Smooth muscle cell (in vitro differentiated cells): ENCODE results near the gene UXT. TPM values are rescaled to one million over a fixed set of nuclear protein-coding genes. Genes with fewer than 3 reads are reported as not detected.
A peak's percentile ranks its signal among the peaks of the same experiment; 100 is the strongest.

Experiments
- DNase-seq: peaks from one replicate; lab custom pipeline; 2025; ENCODE audit not compliant: unreplicated experiment; lab: John Stamatoyannopoulos, UW
- H2AFZ ChIP-seq: fragments of 200-600 bp; sonication (generic); 2 replicates; pipeline ENCODE4 v1.6.0; 2016; ENCODE audit warnings: antibody characterized with exemption, low read depth, mild to moderate bottlenecking
- H3F3A ChIP-seq: fragments of 200-600 bp; sonication (generic); 2 replicates; pipeline ENCODE4 v1.6.0; 2017; ENCODE audit warnings: antibody characterized with exemption, low read depth
- H3K27ac ChIP-seq: fragments of 200-600 bp; sonication (generic); 2 replicates; pipeline ENCODE4 v1.5.1; 2016; ENCODE audit warnings: low read depth, mild to moderate bottlenecking
- H3K27me3 ChIP-seq: fragments of 200-600 bp; sonication (generic); 2 replicates; pipeline ENCODE4 v1.6.1; 2016; ENCODE audit warnings: low read depth, mild to moderate bottlenecking
- H3K36me3 ChIP-seq: fragments of 200-600 bp; sonication (generic); 2 replicates; pipeline ENCODE4 v1.5.1; 2016; ENCODE audit warnings: low read depth
- H3K4me1 ChIP-seq: fragments of 200-600 bp; sonication (generic); 2 replicates; pipeline ENCODE4 v1.5.1; 2016; ENCODE audit warnings: low read depth
- H3K4me2 ChIP-seq: fragments of 200-600 bp; sonication (generic); 2 replicates; pipeline ENCODE4 v1.6.0; 2016; ENCODE audit warnings: mild to moderate bottlenecking
- H3K4me3 ChIP-seq: fragments of 200-600 bp; sonication (generic); 2 replicates; pipeline ENCODE4 v1.5.1; 2016; ENCODE audit warnings: mild to moderate bottlenecking
- H3K79me2 ChIP-seq: fragments of 200-600 bp; sonication (generic); 2 replicates; pipeline ENCODE4 v1.6.0; 2016; ENCODE audit warnings: low read depth, mild to moderate bottlenecking
- H3K9ac ChIP-seq: fragments of 200-600 bp; sonication (generic); 2 replicates; pipeline ENCODE4 v1.6.0; 2016; ENCODE audit warnings: low read depth
- H3K9me3 ChIP-seq: fragments of 200-600 bp; sonication (generic); replicated peaks from 2 replicates; pipeline ENCODE4 v1.5.1; 2016; ENCODE audit warnings: low read depth
- H4K20me1 ChIP-seq: fragments of 200-600 bp; sonication (generic); 2 replicates; pipeline ENCODE4 v1.6.0; 2016; ENCODE audit warnings: low read depth
- WGBS: methylation state at CpG from one replicate; pipeline ENCODE4 v1.1.7; 2016; ENCODE audit warnings: low lambda C conversion rate; 5-methylcytosine and 5-hydroxymethylcytosine counted together
- polyA plus RNA-seq: library from polyadenylated mRNA; unstranded; fragments of >200 nt; fragmentation: Nextera tagmentation; extraction: Ambion mirVana; gene quantifications from 2 replicates; pipeline ENCODE4 v1.2.1, GENCODE V29; 2016
- total RNA-seq: library from RNA; depleted of rRNA; stranded (reverse); fragments of >200 nt; gene quantifications from 2 replicates; pipeline ENCODE4 v1.2.3, GENCODE V29; 2014
- TF ChIP-seq, protein P1 (sequence below): fragments of 200-600 bp; sonication (generic); IDR thresholded peaks from 2 replicates; pipeline ENCODE4 v1.5.1; 2017; ENCODE audit warnings: borderline replicate concordance, mild to moderate bottlenecking, antibody characterized with exemption; ENCODE audit not compliant: insufficient read depth, poor library complexity, severe bottlenecking

UXT gene
- total and polyA plus RNA-seq, 2 experiments from 2014 or later: 204 to 230 TPM

DNA sequence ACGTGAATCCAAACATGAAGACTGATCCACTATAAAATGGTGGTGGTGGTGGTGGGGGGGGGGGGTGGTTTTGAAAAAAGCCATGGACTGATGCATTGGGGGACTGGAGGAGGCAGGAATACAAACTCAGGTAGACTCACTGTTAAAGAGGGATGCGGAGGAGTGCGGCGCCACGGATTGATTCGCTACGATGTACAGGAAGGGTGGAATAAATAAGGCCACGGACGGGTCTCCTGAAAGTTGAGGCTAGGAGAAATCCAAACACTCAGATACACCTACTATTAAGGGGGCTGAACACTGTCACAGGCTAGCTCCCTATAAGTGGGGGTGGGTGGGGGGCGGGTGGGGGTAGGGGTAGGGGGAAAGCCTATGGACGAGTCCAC lies 9.2 kb downstream of the UXT start:
- H4K20me1 ChIP-seq: peaks cover 6% of the 10 kb centered on the region
- no peaks in the 10 kb centered on the region for H3F3A ChIP-seq
- H3K4me3 ChIP-seq: peak overlapping the region; percentile 58
- no peaks in the 10 kb centered on the region for H3K9me3 ChIP-seq
- H3K36me3 ChIP-seq: no peaks in the 10 kb centered on the region
- peak overlapping the region; percentile 83 for H3K4me2 ChIP-seq
- WGBS: 46% methylated on average over 9 of the region's 11 CpGs
- no peak overlapping the region for H2AFZ ChIP-seq
- peak overlapping the region; percentile 77 for H3K27ac ChIP-seq
- peak overlapping the region; percentile 84 for H3K9ac ChIP-seq
- H3K79me2 ChIP-seq: peaks cover 12% of the 10 kb centered on the region
- DNase-seq: no peak
- TF ChIP-seq, protein P1, sequence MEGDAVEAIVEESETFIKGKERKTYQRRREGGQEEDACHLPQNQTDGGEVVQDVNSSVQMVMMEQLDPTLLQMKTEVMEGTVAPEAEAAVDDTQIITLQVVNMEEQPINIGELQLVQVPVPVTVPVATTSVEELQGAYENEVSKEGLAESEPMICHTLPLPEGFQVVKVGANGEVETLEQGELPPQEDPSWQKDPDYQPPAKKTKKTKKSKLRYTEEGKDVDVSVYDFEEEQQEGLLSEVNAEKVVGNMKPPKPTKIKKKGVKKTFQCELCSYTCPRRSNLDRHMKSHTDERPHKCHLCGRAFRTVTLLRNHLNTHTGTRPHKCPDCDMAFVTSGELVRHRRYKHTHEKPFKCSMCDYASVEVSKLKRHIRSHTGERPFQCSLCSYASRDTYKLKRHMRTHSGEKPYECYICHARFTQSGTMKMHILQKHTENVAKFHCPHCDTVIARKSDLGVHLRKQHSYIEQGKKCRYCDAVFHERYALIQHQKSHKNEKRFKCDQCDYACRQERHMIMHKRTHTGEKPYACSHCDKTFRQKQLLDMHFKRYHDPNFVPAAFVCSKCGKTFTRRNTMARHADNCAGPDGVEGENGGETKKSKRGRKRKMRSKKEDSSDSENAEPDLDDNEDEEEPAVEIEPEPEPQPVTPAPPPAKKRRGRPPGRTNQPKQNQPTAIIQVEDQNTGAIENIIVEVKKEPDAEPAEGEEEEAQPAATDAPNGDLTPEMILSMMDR: no peak
- no peaks in the 10 kb centered on the region for H3K4me1 ChIP-seq
- H3K27me3 ChIP-seq: no peaks in the 10 kb centered on the region

DNA sequence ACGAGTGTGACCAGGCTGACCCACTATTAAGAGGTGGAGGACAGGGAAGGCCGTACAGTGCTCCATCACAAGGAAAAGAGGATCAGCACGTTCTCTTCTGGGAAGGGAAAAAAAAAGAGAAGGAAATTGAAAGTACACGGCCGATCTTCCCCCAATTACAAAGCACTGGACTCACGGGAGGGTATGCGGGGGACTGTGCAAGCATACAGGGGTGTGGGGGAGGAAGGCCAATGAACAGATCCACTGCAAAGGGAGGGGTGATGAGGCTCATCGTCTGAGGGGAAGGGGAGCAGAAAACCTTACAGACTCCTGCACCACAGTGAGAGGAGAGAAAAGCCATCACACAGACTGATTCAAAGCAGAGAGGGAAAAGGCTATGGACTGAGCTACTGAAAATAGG lies 9.7 kb downstream of the UXT start:
- peak overlapping the region; percentile 83 for H3K4me2 ChIP-seq
- H3K36me3 ChIP-seq: no peaks in the 10 kb centered on the region
- WGBS: 69% methylated on average over 8 of the region's 8 CpGs
- no peaks in the 10 kb centered on the region for H3F3A ChIP-seq
- no peaks in the 10 kb centered on the region for H3K9me3 ChIP-seq
- peaks cover 12% of the 10 kb centered on the region for H3K79me2 ChIP-seq
- H3K9ac ChIP-seq: peak overlapping the region; percentile 34
- no peaks in the 10 kb centered on the region for H3K27me3 ChIP-seq
- H2AFZ ChIP-seq: no peak overlapping the region
- TF ChIP-seq, protein P1: no peak
- no peaks in the 10 kb centered on the region for H3K4me1 ChIP-seq
- DNase-seq: no peak
- peaks cover 9% of the 10 kb centered on the region for H4K20me1 ChIP-seq
- H3K27ac ChIP-seq: no peak overlapping the region
- H3K4me3 ChIP-seq: peak overlapping the region; percentile 58

DNA sequence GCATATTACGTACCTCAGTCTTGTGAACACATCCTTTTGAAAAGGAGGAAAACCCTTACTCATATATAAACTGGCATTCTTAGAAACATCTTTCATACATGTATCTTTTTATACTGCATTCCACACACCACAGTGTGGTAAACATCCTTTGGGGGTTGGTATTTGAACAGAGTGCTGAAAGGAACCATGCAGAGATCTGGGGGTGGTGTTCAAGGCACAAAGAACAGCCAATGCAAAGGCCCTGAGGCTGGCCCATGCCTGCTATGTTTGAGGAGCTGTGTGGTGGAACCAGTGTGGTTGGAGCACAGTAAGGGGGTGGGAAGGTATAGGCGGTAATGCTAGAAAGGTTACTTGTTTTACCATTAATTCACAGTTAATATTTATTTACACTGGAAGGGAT lies 10.6 kb downstream of the UXT start:
- WGBS: 91% methylated on average over 2 of the region's 2 CpGs
- DNase-seq: no peak
- H3K27ac ChIP-seq: no peak overlapping the region
- peak overlapping the region; percentile 6 for H3K4me3 ChIP-seq
- H2AFZ ChIP-seq: no peak overlapping the region
- H3K4me2 ChIP-seq: peak overlapping the region; percentile 83
- no peak overlapping the region for H3K9ac ChIP-seq
- H3K79me2 ChIP-seq: peaks cover 15% of the 10 kb centered on the region
- H3K9me3 ChIP-seq: no peaks in the 10 kb centered on the region
- peaks cover 17% of the 10 kb centered on the region for H4K20me1 ChIP-seq
- H3K27me3 ChIP-seq: no peaks in the 10 kb centered on the region
- no peaks in the 10 kb centered on the region for H3K36me3 ChIP-seq
- H3K4me1 ChIP-seq: no peaks in the 10 kb centered on the region
- TF ChIP-seq, protein P1: no peak
- no peaks in the 10 kb centered on the region for H3F3A ChIP-seq

DNA sequence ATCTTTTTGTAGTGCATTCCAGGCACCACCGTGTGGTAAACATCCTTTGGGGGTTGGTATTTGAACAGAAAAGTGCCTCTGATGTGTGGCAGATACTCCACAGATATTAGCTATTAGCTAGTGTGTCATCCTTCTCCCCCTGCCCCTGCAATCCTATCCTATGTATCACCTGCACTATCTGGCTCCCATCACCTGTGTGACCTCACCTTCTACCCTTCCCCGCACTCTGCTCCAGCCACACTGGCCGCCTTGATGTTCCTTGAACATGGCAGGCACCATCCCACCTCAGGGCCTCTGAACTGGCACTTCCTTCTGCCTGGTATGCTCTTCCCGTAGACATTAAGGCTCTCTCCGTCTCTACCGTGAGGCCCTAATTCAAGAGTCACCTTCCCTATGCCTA lies 12.3 kb downstream of the UXT start:
- peaks cover 15% of the 10 kb centered on the region for H3K79me2 ChIP-seq

More for the DNA sequence above, 12.3 kb downstream of the UXT start:
- DNase-seq: no peak
- no peak overlapping the region for H3K4me3 ChIP-seq
- H3K4me2 ChIP-seq: no peak overlapping the region
- no peaks in the 10 kb centered on the region for H3K27me3 ChIP-seq
- TF ChIP-seq, protein P1: no peak
- no peak overlapping the region for H3K9ac ChIP-seq
- H3K4me1 ChIP-seq: no peaks in the 10 kb centered on the region
- H3K36me3 ChIP-seq: no peaks in the 10 kb centered on the region
- no peaks in the 10 kb centered on the region for H3K9me3 ChIP-seq
- H3K27ac ChIP-seq: peak overlapping the region; percentile 4
- WGBS: 75% methylated on average over 6 of the region's 6 CpGs
- no peak overlapping the region for H2AFZ ChIP-seq
- peaks cover 19% of the 10 kb centered on the region for H4K20me1 ChIP-seq
- no peaks in the 10 kb centered on the region for H3F3A ChIP-seq
